ENCODE data around the gene NEDD8.
"Not testable (repeated sequence)": the region's sequence is repeated elsewhere in the genome, so short reads cannot be mapped to it uniquely, and the experiment has no call there.

NEDD8 gene

DNA sequence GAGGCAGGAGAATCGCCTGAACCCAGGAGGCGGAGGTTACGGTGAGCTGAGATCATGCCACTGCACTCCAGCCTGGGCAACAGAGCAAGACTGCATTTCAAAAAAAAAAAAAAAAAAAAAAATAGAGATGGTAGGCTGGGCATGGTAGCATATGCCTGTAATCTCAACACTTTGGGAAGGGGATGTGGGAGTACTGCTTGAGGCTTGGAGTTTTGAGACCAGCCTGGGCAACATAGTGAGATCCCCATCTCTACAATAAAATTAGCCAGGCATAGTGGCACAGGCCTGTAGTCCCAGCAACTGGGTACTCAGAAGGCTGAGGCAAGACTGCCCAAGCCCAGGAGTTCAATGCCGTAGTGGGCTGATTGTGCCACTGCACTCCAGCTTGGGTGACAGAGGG, 9.2 kb downstream of the NEDD8 start:
- DNase-seq (ENCODE audit: low read depth) = not testable (repeated sequence)

DNA sequence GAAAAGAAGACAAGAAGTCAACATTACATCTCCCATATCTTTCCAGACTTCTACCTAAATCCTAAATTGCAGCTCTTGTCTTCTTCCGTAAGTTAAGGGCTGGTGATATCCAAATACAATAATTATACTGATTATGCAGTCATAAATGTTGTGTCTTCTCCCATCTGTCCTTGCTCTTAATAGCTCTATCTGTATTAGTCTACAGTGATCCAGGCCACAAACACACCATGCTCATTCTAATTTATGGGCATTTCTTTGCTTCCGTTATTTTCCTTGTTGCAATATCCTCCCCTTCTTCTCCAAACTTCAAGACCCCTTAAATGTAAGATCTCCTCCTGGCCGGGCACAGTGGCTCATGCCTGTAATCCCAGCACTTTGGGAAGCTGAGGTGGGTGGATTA, 12.6 kb downstream of the NEDD8 start:
- DNase-seq (ENCODE audit: low read depth) = no peak

DNA sequence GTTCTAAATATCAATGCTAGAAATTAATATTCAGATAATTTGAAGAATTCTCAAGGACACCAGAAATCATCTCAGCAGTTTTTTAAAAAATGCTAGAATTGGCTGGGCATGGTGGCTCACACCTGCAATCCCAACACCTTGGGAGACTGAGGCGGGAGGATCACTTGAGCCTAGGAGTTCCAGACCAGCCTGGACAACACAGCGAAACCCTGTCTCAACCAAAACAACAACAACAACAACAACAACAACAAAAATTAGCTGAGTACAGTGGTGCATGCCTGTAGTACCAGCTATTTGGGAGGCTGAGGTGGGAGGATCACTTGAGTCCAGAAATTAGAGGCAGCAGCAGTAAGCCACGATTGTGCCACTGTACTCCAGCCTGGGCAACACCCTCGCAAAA, 13.1 kb downstream of the NEDD8 start:
- no peak for DNase-seq (ENCODE audit: low read depth)

DNA sequence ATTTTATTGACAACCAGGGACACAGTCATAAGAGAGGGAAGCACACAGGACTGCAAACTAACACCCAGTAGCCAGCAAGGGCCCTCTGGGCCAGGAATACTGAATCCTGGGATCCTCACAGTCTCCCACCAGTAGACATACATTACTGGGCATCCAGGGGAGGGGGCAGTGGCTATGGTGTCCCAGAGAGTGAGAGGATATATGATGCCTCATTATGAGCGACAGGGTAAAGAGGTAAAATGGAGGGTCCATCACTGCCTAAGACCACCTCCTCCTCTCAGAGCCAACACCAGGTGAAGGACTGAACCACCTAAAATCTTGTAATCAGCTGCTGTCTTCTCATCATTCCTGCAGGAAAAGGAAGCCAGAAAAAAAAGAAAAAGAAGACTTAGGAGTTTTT, 15.3 kb downstream of the NEDD8 start:
- DNase-seq (ENCODE audit: low read depth) = not testable (repeated sequence)

DNA sequence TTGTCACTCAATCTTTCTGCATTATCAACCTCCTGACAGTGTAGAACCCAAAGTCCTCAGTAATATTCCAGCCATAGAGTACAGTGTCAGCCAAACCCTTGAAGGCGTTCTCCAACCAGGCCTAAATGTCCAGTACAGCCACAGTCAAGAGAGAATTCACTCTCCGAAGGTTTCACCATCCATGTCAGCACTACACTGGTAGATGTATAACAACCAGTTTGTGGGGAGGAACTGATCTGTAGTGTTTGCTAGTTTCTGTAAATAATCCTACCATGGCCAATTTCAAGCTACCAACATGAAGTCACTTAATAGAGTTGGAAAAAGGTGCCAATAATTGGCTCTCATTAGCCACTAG, 15.8 kb downstream of the NEDD8 start:
- no peak for DNase-seq (ENCODE audit: low read depth)

DNA sequence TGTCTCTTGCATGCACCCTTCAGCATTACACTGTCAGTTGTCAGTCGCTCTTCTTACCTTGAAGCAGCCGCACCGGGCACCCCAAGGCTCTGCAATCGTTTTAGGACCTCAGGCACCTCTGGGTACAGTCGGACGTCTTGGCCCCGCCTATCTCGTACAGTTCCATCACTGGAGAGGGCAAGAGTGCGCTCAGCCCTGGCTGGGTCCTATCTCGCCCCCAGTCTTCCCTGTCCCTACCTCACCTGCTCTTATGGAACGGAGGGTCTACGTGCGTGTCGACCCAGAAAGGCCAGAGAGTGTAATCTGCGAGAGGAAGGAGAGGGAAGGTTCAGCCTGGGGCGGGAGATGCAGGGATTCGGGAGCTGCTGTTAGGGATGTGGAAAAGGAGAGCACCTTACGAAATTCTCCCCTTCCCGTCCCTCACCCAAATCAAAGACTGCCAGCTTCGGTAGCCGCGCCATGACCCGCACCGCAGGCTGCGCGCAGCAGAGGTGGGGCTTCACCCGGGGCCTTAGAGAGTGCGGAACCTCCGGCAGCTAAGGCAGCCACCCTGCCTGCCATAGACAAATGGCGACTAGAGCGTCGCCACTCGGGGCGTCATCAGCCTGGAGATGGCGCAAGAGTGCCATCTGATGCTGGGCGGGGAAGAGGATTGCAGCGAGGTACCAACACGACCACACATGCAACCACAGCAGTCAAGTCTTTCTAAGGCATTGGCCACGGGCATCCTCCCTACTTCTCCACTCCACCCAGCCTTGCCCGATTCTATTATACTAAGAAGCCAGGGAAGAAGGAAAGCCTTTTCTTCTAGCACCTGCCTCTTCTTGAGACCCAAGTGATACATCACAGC, 16.4 kb downstream of the NEDD8 start, which contains the start of gene MDP1:
Gene MDP1 (minus strand): TSS at position 572 of the 850 bp plus-strand sequence. CDS start 111 bp downstream, at position 461.
- peak; percentile 87 for DNase-seq (ENCODE audit: low read depth)

DNA sequence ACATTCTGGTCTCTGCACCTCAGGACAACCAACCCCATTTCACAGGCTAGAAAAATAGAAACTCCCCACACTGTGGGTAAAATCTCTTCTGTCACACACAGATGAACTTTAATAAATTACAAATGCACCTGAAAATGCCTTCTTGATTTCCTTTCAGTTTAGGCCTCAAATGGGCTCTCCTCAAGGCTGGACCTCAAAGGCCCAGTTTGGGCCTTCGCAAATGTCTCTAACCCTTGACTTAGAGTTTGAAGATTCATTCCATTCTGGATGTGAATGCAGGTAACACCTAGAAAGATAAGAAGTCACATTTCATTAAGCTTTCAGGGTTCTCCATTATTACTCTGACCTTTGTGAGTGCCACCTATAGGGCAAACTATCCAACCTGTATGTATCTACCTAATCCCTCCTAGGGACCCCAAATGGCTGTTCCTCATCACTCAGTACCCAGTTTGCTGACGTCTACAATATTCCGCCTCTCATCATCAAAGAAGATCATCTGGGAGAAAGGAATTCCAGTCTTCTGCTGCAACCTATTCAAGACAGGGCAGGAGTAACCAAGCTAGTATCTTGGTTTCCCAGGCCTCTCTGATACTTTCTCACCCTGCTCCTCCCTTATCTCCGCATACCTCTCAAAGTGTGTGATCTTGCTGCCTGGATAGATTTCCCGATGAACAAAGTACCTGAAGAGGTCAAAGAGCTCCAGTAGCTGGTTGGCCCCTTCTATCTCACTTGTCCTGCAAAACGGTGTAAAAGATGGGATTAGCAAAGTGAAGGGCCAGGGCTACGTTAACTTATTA, 18.1 kb downstream of the NEDD8 start:
- no peak for DNase-seq (ENCODE audit: low read depth)

DNA sequence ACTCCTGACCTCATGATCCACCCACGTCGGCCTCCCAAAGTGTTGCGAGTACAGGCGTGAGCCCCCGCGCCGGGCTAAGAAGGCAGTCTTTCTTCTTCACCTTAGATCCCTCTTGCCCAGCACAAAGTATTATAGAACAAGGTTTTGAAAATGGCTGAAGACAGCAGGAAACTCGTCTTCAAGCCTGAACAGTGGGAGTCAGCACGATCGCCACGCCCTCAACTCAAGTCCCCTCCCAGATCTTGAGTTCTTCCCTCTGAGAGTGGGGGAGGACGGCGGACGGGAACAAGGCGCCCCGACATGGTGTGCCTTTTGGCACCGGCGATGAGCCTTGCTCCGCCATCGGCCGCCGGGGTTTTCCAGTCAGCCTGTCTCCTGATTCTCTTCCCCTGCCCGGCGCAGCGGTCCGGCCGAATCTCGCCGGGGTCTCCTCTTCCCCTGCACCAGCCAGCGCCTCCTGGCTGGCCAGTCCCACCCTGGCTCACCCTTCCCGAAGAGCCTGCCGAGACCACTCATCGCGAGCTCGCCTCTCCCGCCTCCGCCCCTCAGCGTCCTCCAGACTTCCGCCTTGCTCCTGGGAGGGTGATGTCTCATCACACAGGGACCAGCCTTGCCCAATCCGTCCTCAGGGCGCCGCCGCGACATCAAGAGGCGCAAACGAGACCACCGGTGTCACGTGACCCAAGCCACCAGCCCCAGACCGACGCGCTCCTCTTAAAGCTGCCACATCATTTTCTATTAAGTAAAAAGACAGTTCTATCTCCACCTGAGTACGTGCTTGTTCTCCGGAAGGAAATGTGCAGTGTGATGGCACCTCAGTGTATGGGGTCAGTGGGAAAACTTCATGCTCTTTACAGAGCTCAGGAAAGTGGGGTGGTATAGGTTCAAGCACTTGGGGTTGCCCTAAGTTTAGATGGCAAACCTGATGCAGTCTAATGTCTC, 19.0 kb downstream of the NEDD8 start, which contains the start of gene CHMP4A:
Gene CHMP4A (minus strand): TSS at position 565 of the 942 bp plus-strand sequence. CDS start 49 bp downstream, at position 516.
- peak; percentile 98 for DNase-seq (ENCODE audit: low read depth)

DNA sequence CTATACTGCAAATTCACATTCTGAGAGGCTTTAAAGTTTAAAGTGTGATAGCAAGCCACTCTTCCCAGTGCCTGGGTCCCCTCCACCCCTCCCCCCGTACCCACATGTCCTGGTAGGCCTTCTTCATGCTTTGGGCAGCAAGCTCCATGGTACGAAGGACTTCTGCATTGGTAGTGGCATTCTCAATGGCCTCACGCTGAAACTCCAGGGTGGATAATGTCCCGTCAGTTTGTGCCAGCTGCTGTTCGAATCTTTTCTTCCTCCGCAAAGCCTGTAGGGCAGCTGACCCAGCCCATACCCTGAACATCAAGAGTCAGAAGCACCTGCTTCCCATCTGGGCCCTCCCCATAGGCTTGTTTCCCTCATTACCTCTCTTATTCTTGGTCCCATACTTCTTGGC, 20.9 kb downstream of the NEDD8 start:
- DNase-seq (ENCODE audit: low read depth) = no peak

DNA sequence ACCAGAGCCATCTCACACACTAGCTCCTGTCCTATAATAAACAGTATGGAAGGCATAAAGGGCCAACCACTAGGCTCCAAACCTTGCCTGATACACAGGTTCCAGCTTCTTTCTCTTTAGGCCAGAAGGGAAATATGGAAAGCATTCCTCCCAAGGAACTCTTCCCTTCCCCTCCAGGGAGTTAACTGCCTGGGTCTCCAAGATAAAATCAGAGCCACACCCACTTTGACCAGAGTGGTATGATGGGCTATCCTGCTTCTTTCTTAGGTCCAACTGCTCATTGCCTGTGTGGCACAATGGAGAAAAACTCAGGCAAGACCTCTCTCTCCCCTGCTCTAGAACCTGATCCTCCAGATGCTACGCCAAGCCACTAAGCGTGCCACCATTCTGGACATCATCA, 24.5 kb downstream of the NEDD8 start:
- no peak for DNase-seq (ENCODE audit: low read depth)

DNA sequence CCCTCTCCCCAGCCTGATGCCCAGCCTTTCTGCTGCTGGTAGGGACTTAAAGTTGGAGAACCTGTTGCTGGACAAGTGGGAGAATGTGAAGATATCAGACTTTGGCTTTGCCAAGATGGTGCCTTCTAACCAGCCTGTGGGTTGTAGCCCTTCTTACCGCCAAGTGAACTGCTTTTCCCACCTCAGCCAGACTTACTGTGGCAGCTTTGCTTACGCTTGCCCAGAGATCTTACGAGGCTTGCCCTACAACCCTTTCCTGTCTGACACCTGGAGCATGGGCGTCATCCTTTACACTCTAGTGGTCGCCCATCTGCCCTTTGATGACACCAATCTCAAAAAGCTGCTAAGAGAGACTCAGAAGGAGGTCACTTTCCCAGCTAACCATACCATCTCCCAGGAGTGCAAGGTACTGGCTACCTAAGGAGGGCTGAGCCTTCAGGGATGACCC, 25.0 kb downstream of the NEDD8 start:
- DNase-seq (ENCODE audit: low read depth) = no peak

DNA sequence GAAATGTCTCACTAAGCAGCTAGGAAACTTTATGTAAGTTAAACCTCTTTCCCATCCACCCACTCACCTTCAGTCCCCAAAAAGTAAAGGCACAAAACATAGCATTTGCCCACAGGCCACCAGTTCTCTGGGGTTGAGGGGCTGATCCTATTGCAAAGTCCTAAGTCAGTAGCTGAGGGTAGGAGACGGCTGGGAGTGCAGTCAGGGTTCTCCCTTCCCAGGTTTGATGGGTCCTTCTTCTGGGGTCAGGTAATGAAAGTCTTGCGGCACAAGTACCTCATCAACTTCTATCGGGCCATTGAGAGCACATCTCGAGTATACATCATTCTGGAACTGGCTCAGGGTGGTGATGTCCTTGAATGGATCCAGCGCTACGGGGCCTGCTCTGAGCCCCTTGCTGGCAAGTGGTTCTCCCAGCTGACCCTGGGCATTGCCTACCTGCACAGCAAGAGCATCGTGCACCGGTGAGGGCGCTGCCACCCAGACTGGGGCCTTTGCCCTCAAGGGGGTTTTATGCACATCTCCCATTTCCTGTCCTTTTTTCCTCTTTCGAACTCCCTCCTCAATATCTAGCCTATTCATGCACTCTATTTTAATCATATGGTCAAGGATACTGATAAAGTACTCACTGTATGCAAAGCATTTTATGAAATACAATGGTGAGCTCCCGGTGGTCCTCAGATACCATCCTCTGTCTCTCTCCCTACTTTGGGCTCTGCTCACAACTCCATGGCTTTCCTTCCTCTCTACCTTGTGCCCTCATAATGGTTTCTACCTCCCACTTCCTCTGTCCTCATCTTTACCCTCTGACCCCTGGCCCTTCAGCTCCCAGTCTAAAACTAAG, 25.7 kb downstream of the NEDD8 start:
- DNase-seq (ENCODE audit: low read depth) = no peak

DNA sequence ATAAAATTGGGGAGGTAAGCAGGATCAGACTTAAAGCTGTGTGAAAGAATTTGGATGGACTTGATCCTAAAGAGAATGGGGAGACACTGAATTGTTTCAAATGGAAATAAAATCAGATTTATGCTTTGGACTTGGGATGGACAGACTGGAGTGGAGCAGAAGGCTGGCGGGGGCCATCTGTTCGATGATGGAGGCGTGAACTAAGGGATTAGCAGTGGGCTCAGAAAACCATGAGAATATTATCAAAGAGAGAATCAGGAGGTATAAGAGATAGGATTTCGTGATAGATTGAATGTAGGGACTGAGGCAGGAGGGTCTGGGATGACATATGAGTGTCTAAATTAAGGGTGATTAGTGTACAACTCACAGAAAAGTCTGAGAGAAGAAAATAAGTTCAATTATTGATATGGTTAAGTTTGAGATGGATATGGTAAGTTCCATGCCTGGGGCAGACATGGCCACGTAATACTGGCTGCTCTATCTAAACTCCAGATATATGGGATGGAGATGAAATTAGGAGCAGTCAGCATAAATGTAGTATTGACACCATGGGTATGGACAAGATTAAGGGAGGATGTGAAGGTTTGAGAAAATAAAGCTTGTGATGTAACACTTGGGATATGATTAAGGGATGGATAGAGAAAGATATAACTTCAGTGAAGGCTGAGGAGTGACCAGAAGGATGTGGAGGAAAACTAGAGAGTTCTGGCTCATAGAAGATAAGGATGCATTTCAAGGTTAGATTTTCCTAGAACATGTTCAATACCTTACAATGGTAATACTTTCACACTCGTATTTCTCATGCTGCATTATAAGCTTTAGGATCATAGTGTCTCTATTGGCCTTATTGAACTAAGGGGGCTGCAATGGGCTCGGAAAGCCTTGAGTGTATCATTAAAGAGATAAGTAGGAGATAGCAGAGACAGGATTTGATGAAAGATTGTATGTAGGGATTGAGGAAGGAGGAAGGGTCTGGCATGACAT, 27.7 kb downstream of the NEDD8 start:
- DNase-seq (ENCODE audit: low read depth) = no peak

DNA sequence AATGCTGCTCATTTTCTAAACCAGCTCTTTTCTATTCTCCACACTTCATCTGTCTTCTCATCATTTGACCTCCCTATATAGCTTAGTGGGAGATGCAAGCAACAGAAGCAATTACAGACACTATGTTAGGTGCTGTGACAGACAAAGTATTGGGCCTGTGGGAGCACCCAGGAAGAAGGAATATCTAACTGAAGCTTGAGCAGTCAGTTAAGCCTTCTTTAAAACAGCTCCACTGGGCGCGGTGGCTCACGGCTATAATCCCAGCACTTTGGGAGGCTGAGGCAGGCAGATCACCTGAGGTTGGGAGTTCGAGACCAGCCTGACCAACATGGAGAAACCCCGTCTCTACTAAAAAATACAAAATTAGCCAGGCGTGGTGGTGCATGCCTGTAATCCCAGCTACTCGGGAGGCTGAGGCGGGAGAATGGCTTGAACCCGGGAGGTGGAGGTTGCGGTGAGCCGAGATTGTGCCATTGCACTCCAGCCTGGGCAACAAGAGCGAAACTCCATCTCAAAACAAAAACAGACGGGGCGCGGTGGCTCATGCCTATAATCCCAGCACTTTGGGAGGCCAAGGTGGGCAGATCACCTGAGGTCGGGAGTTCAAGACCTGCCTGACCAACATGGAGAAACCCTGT, 28.8 kb downstream of the NEDD8 start:
- not testable (repeated sequence) for DNase-seq (ENCODE audit: low read depth)

DNA sequence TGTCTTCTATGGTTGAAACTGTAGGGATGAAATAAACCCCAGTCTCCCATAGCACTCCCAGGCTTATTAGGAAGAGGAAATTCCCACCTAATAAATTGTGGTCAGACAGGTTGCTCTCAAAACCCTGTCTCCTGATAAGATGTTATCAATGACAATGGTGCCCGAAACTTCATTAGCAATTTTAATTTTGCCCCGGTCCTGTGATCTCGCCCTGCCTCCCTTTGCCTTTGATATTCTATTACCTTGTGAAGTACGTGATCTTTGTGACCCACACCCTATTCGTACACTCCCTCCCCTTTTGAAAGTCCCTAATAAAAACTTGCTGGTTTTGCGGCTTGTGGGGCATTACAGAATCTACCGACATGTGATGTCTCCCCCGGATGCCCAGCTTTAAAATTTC, 29.6 kb downstream of the NEDD8 start:
- not testable (repeated sequence) for DNase-seq (ENCODE audit: low read depth)

DNA sequence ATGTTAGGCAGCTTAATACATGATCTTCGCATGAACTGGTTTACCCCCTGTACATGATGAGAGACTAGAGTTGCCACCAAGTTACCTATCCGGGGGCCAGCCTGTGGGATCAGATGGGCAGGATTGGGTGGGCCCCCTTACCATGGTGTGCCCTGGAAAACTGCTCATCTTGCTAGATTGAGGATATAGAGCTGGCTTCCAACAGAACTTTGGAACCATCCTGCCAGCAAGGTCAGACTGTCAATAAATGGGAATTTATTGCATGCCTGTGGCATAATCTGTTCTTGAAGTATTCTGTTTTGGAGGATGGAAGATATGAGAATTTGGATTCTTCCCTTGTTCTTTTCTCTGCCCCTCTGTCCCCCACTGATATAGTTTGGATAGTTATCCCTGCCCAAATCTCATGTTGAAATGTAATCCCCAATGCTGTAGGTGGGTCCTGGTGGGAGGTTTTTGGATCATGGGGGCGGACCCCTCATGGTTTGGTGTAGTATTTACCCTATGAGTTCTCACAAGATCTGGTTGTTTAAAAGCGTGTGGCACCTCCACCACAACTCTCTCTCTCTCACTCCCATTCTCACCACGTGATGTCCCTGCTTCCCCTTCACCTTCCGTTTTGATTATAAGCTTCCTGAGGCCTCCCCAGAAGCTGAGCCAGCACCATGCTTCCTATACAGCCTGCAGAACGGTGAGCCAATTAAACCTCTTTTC, 33.2 kb downstream of the NEDD8 start:
- no peak for DNase-seq (ENCODE audit: low read depth)

DNA sequence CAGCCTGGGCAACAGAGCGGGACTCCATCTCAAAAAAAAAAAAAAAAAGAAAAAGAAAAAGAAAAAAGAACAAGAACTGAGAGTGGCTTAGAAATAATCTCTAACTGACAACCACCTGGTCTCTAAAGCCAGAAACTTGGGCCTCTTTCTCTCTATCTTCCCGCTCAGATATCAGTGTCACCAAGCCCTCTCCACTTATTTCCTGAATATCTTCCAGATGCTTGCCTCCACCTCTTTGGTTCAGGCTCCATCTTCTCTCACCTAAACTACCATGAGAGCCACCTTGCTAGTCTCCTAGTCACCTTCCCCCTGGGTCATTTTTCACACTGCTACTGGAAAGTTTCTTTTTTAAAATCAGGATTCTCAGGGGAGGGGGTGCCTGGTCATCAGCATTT, 35.1 kb downstream of the NEDD8 start:
- no peak for DNase-seq (ENCODE audit: low read depth)
